MG63 (cell line): ENCODE data around the gene TSHZ2. TPM values are rescaled to one million over a fixed set of nuclear protein-coding genes. Genes with fewer than 3 reads are reported as not detected.

Source experiments
- DNase-seq: peaks from one replicate; pipeline ENCODE4 v3.0.0-alpha.2; 2020
- H3K27me3 ChIP-seq: fragments of 250-450 bp; sonication (Bioruptor Pico); 2 replicates; pipeline ENCODE4 v1.5.1; 2020; ENCODE audit warnings: mild to moderate bottlenecking, moderate library complexity
- H3K36me3 ChIP-seq: fragments of 250-450 bp; sonication (Bioruptor Pico); 2 replicates; pipeline ENCODE4 v1.5.1; 2020; ENCODE audit warnings: mild to moderate bottlenecking, moderate library complexity
- H3K4me3 ChIP-seq: fragments of 250-450 bp; sonication (Bioruptor Pico); 2 replicates; pipeline ENCODE4 v1.5.1; 2020; ENCODE audit warnings: mild to moderate bottlenecking, moderate library complexity
- H3K9me3 ChIP-seq: fragments of 250-450 bp; sonication (Bioruptor Pico); 2 replicates; pipeline ENCODE4 v1.5.1; 2020; ENCODE audit warnings: mild to moderate bottlenecking, moderate library complexity
- total RNA-seq: library from RNA; depleted of rRNA; stranded (reverse); fragments of >200 nt; shearing (Covaris generic); gene quantifications from 2 replicates; pipeline ENCODE4 v1.2.3, GENCODE V29; 2014; ENCODE audit warnings: low replicate concordance

TSHZ2 gene
- total RNA-seq, 1 experiment from 2014 or later, result not detected

DNA sequence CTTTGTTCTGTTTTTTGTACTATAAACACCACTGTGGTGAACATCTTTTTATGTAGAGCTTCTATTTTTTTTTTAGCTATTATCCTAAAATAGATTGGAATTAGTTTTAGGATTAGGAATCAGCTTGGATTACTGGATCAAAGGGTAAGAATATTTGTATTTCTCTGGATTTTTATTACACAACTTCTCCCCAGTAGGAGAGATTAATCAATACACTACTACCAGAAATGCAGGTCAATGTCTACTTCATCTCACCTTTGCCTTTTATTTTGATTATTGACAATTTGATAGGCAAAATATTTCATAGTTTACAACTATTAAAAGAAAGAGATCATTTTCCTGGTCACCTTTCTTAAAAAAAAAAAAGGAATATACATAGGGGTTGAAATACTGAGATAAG is 191.9 kb downstream of the TSHZ2 start:
- no peaks in the 10 kb centered on the region for H3K36me3 ChIP-seq
- no peak overlapping the region for H3K4me3 ChIP-seq
- no peaks in the 10 kb centered on the region for H3K9me3 ChIP-seq
- peaks cover 5% of the 10 kb centered on the region for H3K27me3 ChIP-seq
- no peak for DNase-seq

DNA sequence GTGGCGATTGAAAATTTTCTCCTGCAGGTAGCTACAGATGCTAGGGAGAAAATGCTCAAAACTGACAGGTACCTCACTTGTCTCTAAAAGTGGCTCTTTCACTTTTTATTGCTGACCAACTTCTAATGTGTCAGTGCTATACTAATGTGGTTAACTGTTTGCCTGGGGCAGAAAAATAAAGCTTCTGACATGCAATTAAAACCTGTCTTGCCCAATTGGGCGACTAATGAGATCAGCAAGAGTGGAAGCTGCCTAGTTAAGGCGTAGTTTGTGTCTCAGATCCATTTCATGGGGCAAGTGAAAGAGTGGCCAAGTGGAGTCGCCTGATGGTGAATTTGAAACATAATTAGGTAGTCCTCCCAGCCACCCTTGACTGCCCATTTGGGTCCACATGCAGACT is 193.3 kb downstream of the TSHZ2 start:
- no peak for DNase-seq
- Histone ChIP-seq H3K27me3 (peaks cover 14% of the 10 kb centered on the region), H3K9me3 (no peaks in the 10 kb centered on the region), H3K4me3 (no peak overlapping the region), H3K36me3 (no peaks in the 10 kb centered on the region)

- no peak for DNase-seq
- H3K36me3 ChIP-seq, result no peaks in the 10 kb centered on the region
- H3K9me3 ChIP-seq, result no peaks in the 10 kb centered on the region
Observed at GRCh38 chr20:53168491-53168890, 196.3 kb downstream of the TSHZ2 start.

GRCh38 chr20:53170196-53170595 is 198.0 kb downstream of the TSHZ2 start:
- H3K9me3 ChIP-seq, result no peaks in the 10 kb centered on the region
- no peaks in the 10 kb centered on the region for H3K36me3 ChIP-seq
- no peak for DNase-seq
- H3K27me3 ChIP-seq, result peaks cover 30% of the 10 kb centered on the region
- no peak overlapping the region for H3K4me3 ChIP-seq

More at GRCh38 chr20:53168491-53168890, 196.3 kb downstream of the TSHZ2 start:
- Histone ChIP-seq H3K27me3 (peaks cover 30% of the 10 kb centered on the region), H3K4me3 (no peak overlapping the region)

GRCh38 chr20:53171065-53171464 is 198.9 kb downstream of the TSHZ2 start:
- no peak for DNase-seq
- Histone ChIP-seq H3K27me3 (peaks cover 31% of the 10 kb centered on the region), H3K9me3 (no peaks in the 10 kb centered on the region), H3K36me3 (no peaks in the 10 kb centered on the region), H3K4me3 (no peak overlapping the region)

GRCh38 chr20:53174454-53174853 is 202.3 kb downstream of the TSHZ2 start:
- peaks cover 31% of the 10 kb centered on the region for H3K27me3 ChIP-seq

GRCh38 chr20:53175135-53175780 is 203.1 kb downstream of the TSHZ2 start:
- Histone ChIP-seq H3K9me3 (no peaks in the 10 kb centered on the region), H3K36me3 (no peaks in the 10 kb centered on the region), H3K4me3 (no peak overlapping the region), H3K27me3 (peaks cover 29% of the 10 kb centered on the region)
- no peak for DNase-seq

More at GRCh38 chr20:53174454-53174853, 202.3 kb downstream of the TSHZ2 start:
- Histone ChIP-seq H3K36me3 (no peaks in the 10 kb centered on the region), H3K9me3 (no peaks in the 10 kb centered on the region), H3K4me3 (no peak overlapping the region)
- no peak for DNase-seq

DNA sequence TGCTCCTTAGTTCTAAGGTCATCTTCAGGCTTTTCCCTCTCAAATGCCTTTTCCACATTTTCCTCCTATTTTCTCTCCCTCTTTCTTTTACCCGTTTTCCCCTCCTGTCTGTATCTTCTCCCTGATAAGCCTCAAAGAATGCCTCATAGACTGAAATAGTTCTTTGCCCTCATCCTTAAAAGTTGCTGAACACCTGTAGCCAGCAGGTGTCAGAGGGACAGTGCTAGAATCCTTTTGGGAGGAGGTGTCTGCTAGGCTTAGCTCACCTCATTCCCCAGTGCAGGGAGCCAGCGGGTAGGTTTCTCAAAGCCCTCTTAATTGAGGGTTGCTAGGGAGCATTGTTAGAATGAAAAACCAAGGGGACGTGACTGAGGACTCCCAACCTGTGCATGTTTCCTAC is 204.0 kb downstream of the TSHZ2 start:
- H3K4me3 ChIP-seq, result no peak overlapping the region
- H3K36me3 ChIP-seq, result no peaks in the 10 kb centered on the region
- no peak for DNase-seq
- peaks cover 22% of the 10 kb centered on the region for H3K27me3 ChIP-seq
- no peaks in the 10 kb centered on the region for H3K9me3 ChIP-seq

- Histone ChIP-seq H3K36me3 (no peaks in the 10 kb centered on the region), H3K27me3 (peaks cover 13% of the 10 kb centered on the region), H3K4me3 (no peak overlapping the region), H3K9me3 (no peaks in the 10 kb centered on the region)
- DNase-seq, result no peak
Observed at GRCh38 chr20:53177687-53178086, 205.5 kb downstream of the TSHZ2 start.

GRCh38 chr20:53179749-53180148 is 207.6 kb downstream of the TSHZ2 start:
- Histone ChIP-seq H3K9me3 (no peaks in the 10 kb centered on the region), H3K4me3 (no peak overlapping the region), H3K36me3 (no peaks in the 10 kb centered on the region), H3K27me3 (peaks cover 11% of the 10 kb centered on the region)
- DNase-seq, result no peak

DNA sequence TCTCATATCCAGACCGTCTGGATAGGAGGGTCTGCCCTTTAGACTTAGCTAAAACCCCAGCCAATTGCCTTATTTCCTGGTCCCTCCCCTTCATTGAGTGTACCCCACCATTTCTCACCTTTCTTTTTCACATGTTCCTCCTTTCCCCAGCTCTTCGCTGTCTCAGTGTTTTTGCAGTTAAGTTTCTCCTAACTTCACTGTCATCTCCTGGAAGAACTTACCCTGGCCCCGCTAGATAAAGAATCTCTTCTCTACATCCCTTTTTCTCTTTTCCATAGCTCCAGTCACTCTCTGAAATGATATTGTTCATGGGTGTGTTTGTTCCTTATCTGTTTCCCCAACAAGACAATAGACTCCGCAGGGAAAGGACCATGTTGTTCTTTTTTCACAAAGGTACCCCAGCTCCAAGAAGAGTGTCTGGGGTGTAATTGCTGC is 208.8 kb downstream of the TSHZ2 start:
- Histone ChIP-seq H3K36me3 (no peaks in the 10 kb centered on the region), H3K9me3 (no peaks in the 10 kb centered on the region), H3K4me3 (no peak overlapping the region), H3K27me3 (peaks cover 11% of the 10 kb centered on the region)
- DNase-seq, result no peak

DNA sequence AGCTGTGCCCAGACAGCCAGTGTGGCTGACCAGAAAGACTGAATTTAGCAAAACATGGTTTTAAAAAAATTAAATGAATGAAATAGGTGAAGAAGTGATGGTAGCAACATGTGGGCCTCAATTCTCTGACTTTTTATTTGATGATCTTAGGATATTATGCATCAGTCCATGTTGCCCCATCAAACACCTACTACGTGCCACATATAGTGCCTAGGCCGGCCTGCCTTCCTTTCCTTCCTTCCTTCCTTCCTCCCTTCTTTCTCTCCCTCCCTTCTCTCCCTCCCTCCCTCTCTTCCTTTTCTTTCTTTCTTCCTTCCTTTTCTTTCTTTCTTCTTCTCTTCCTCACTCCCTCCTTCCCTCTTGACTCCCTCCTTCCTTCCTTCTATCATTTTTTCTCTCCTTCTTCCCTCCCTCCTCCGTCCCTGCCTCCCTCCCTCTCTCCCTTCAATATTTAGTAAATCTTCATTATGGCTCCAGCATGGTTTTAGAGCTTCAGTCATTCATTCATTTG is 209.8 kb downstream of the TSHZ2 start:
- Histone ChIP-seq H3K4me3 (no peak overlapping the region), H3K36me3 (no peaks in the 10 kb centered on the region), H3K9me3 (no peaks in the 10 kb centered on the region), H3K27me3 (peaks cover 7% of the 10 kb centered on the region)
- DNase-seq, result no peak

GRCh38 chr20:53183181-53183580 is 211.0 kb downstream of the TSHZ2 start:
- Histone ChIP-seq H3K27me3 (peaks cover 7% of the 10 kb centered on the region), H3K4me3 (no peak overlapping the region), H3K9me3 (no peaks in the 10 kb centered on the region), H3K36me3 (no peaks in the 10 kb centered on the region)
- DNase-seq, result no peak

- Histone ChIP-seq H3K9me3 (no peaks in the 10 kb centered on the region), H3K36me3 (no peaks in the 10 kb centered on the region), H3K4me3 (no peak overlapping the region), H3K27me3 (peaks cover 2% of the 10 kb centered on the region; the same call in 1 of the 2 replicates)
- DNase-seq, result no peak
Observed at GRCh38 chr20:53186635-53187034, 214.5 kb downstream of the TSHZ2 start.

GRCh38 chr20:53187392-53188068 is 215.4 kb downstream of the TSHZ2 start:
- H3K9me3 ChIP-seq, result no peaks in the 10 kb centered on the region
- peaks cover 5% of the 10 kb centered on the region; the same call in 1 of the 2 replicates for H3K27me3 ChIP-seq
- no peak overlapping the region for H3K4me3 ChIP-seq
- DNase-seq, result no peak
- H3K36me3 ChIP-seq, result no peaks in the 10 kb centered on the region

- Histone ChIP-seq H3K27me3 (peaks cover 18% of the 10 kb centered on the region), H3K36me3 (no peaks in the 10 kb centered on the region), H3K9me3 (no peaks in the 10 kb centered on the region), H3K4me3 (no peak overlapping the region)
- no peak for DNase-seq
Observed at GRCh38 chr20:53190225-53190624, 218.1 kb downstream of the TSHZ2 start.

GRCh38 chr20:53191957-53192356 is 219.8 kb downstream of the TSHZ2 start:
- no peak for DNase-seq
- peaks cover 18% of the 10 kb centered on the region for H3K27me3 ChIP-seq
- H3K36me3 ChIP-seq, result no peaks in the 10 kb centered on the region
- H3K9me3 ChIP-seq, result no peaks in the 10 kb centered on the region
- no peak overlapping the region for H3K4me3 ChIP-seq
